T1000 (cell line): ENCODE data around the gene SENP1.

Source experiments
- DNase-seq: peaks from one replicate; lab custom pipeline; 2025; ENCODE audit warnings: mixed read lengths; lab: John Stamatoyannopoulos, UW

Gene SENP1

GRCh38 chr12:48036818-48037217 is 69.1 kb downstream of the SENP1 start:
- no peak for DNase-seq

GRCh38 chr12:48034835-48035805 is 70.8 kb downstream of the SENP1 start:
- no peak for DNase-seq

GRCh38 chr12:48033451-48033850 is 72.4 kb downstream of the SENP1 start:
- DNase-seq: no peak

- no peak for DNase-seq
These were observed 73.3 kb downstream of the SENP1 start for GRCh38 chr12:48032597-48032996.

- no peak for DNase-seq
These were observed 74.5 kb downstream of the SENP1 start for GRCh38 chr12:48031135-48031960.

- no peak for DNase-seq
These were observed 75.7 kb downstream of the SENP1 start for GRCh38 chr12:48030173-48030650.

GRCh38 chr12:48029491-48030172 is 76.2 kb downstream of the SENP1 start:
- DNase-seq: no peak

- DNase-seq: no peak
These were observed 77.1 kb downstream of the SENP1 start for GRCh38 chr12:48028541-48029431.

- no peak for DNase-seq
These were observed 78.5 kb downstream of the SENP1 start for GRCh38 chr12:48027183-48028002.

- DNase-seq: no peak
These were observed 79.6 kb downstream of the SENP1 start for GRCh38 chr12:48026060-48026827.

GRCh38 chr12:48025281-48025680 is 80.6 kb downstream of the SENP1 start:
- no peak for DNase-seq

- DNase-seq: no peak
These were observed 81.1 kb downstream of the SENP1 start for GRCh38 chr12:48024735-48025134.

- DNase-seq: no peak
These were observed 82.5 kb downstream of the SENP1 start for GRCh38 chr12:48023386-48023785.

- no peak for DNase-seq
These were observed 83.0 kb downstream of the SENP1 start for GRCh38 chr12:48022676-48023385.

GRCh38 chr12:48022180-48022521 is 83.7 kb downstream of the SENP1 start:
- DNase-seq: no peak

GRCh38 chr12:48021485-48022179 is 84.2 kb downstream of the SENP1 start:
- peak; percentile 80 for DNase-seq

- no peak for DNase-seq
These were observed 86.1 kb downstream of the SENP1 start for GRCh38 chr12:48019639-48020265.

GRCh38 chr12:48018618-48018995 is 87.3 kb downstream of the SENP1 start:
- DNase-seq: no peak
